ENCODE measurements around the gene CINP.

Gene CINP

DNA sequence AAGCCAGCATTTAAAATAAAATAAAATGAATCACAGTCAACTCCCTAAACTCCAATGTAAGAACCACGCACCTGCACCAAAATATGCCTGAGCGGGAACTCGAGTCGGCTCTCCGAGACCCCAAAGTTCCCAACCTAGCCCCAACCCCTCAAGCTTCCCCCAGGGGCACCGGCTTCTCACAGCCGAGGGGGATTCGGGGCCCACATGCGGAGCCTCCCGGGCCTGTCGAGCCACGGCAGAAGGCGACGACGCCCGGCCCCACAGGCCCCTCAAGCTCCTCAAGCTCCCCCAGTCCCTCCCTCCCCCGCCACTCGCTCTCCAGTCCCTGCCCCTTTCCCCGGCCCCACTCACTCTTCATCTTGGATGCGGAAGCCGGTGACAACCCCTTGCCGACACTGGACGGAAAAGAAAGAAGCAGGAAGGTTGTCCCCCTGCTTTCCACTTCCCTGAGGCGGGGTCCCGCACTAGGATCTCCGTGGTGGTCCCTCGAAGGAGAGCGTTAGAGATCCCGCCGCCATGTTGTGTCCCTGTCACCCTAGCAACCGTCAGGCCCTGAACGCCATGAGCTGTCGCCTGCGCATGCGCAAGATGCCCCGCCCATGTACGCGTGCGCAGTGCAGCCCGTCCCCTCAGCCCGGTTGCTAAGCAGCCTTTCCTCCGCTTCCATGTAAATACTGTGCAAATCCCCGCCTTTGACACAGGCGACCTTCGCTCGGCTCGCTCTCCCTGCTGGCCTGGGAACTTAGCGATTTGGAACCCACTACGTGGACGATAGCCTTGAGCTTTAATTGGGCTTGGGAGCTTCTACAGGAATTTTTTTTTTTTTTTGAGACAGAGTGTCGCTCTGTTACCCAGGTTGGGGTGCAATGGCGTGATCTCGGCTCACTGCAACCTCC, 57.8 kb downstream of the CINP start, which contains the start of gene MOK:
Gene MOK (minus strand): TSS at position 554 of the 896 bp plus-strand sequence. CDS start 196 bp downstream, at position 358.
- no peak for TF ChIP-seq POLR2AphosphoS5 (IDR thresholded peaks at IDR 0.05; ENCODE audit: low read depth, low read length)
- TF ChIP-seq FOXP2 (optimal IDR thresholded peaks at IDR 0.05; ENCODE audit: borderline replicate concordance, extremely low read depth, extremely low read length, insufficient read depth) = peak; percentile 89
- TF ChIP-seq TAF1 (IDR thresholded peaks at IDR 0.05; ENCODE audit: borderline replicate concordance, insufficient read depth, low read length) = no peak
- TF ChIP-seq REST (IDR thresholded peaks at IDR 0.05; ENCODE audit: insufficient read depth in 1 of 2, low read depth in 2 of 2, low read length in 2 of 2) = no peak
- peak; percentile 88; the same call in 1 of the 2 replicates for TF ChIP-seq SIN3A (IDR thresholded peaks at IDR 0.05; ENCODE audit: borderline replicate concordance, insufficient read depth, low read length)

GRCh38 chr14:102303664-102304063, 59.0 kb downstream of the CINP start:
- TF ChIP-seq POLR2AphosphoS5 (IDR thresholded peaks at IDR 0.05; ENCODE audit: low read depth, low read length) (no peak), TAF1 (IDR thresholded peaks at IDR 0.05; ENCODE audit: borderline replicate concordance, insufficient read depth, low read length) (no peak), REST (IDR thresholded peaks at IDR 0.05; ENCODE audit: insufficient read depth in 1 of 2, low read depth in 2 of 2, low read length in 2 of 2) (no peak), SIN3A (IDR thresholded peaks at IDR 0.05; ENCODE audit: borderline replicate concordance, insufficient read depth, low read length) (no peak), FOXP2 (optimal IDR thresholded peaks at IDR 0.05; ENCODE audit: borderline replicate concordance, extremely low read depth, extremely low read length, insufficient read depth) (no peak)

Data from PFSK-1 (cell line).